Left renal pelvis (tissue), 4 donors: ENCODE results near the gene LAMTOR4. TPM values are rescaled to one million over a fixed set of nuclear protein-coding genes. Genes with fewer than 3 reads are reported as not detected.
A peak's percentile ranks its signal among the peaks of the same experiment; 100 is the strongest.

ENCODE experiments used
- DNase-seq, 4 donors: peaks; one replicate each; pipeline ENCODE4 v3.0.0-alpha.2; 2013; ENCODE audit warnings: low read depth in 4 of 4, low spot score in 3 of 4
- polyA plus RNA-seq, 4 donors: library from polyadenylated mRNA; unstranded; fragments of 120-200 nt; gene quantifications; one replicate each; pipeline ENCODE4 v1.2.1, GENCODE V29; 2013; ENCODE audit not compliant: insufficient read length in 4 of 4

Gene LAMTOR4
- 100 to 1,000 TPM in 1 of 4 donors, 10 to 100 TPM in 3; 79.5 to 129 (median 92.6) TPM for polyA plus RNA-seq

GRCh38 chr7:100148559-100149328 lies at the start of gene LAMTOR4:
Gene LAMTOR4, plus strand, starts transcription at chr7:100148918. Its CDS starts 55 bp downstream, at chr7:100148973.
- DNase-seq: peak; percentile 94 to 98 (median 95)

GRCh38 chr7:100099452-100099851 lies 49.3 kb upstream of the LAMTOR4 start:
- DNase-seq: no peak

GRCh38 chr7:100100420-100101015 lies 48.2 kb upstream of the LAMTOR4 start:
- peak; percentile 92 to 93 (median 92) for DNase-seq

- DNase-seq: peak; percentile 91 to 97 (median 94)
Measured at GRCh38 chr7:100101016-100101862, 47.5 kb upstream of the LAMTOR4 start, which contains the start of the genes AP4M1 and MCM7. Gene AP4M1, plus strand, starts transcription at chr7:100101643. Its CDS starts 72 bp downstream, at chr7:100101715. Gene MCM7, minus strand, starts transcription at chr7:100101397. Its CDS starts 103 bp downstream, at chr7:100101294.

- DNase-seq: no peak
Measured at GRCh38 chr7:100102950-100103840, 45.5 kb upstream of the LAMTOR4 start.

- DNase-seq: no peak
Measured at GRCh38 chr7:100105534-100105933, 43.2 kb upstream of the LAMTOR4 start.

- no peak for DNase-seq
Measured at GRCh38 chr7:100106633-100107032, 42.1 kb upstream of the LAMTOR4 start.

- DNase-seq: no peak
Measured at GRCh38 chr7:100107125-100107737, 41.5 kb upstream of the LAMTOR4 start.

GRCh38 chr7:100107890-100108289 lies 40.8 kb upstream of the LAMTOR4 start:
- DNase-seq: no peak

GRCh38 chr7:100109521-100110163 lies 39.1 kb upstream of the LAMTOR4 start:
- DNase-seq: no peak

- DNase-seq: no peak
Measured at GRCh38 chr7:100111156-100111555, 37.6 kb upstream of the LAMTOR4 start.

- DNase-seq: no peak
Measured at GRCh38 chr7:100111914-100112313, 36.8 kb upstream of the LAMTOR4 start.

GRCh38 chr7:100115026-100115425 lies 33.7 kb upstream of the LAMTOR4 start:
- no peak for DNase-seq

GRCh38 chr7:100118388-100119071 lies 30.2 kb upstream of the LAMTOR4 start:
- no peak for DNase-seq

- DNase-seq: peak; percentile 92 to 93 (median 93)
Measured at GRCh38 chr7:100119072-100119969, 29.4 kb upstream of the LAMTOR4 start, which contains the start of the genes CNPY4 and TAF6. Gene CNPY4, plus strand, starts transcription at chr7:100119634. Its CDS starts 111 bp downstream, at chr7:100119745. Gene TAF6, minus strand, starts transcription at chr7:100119358. Its CDS starts 5,149 bp downstream, at chr7:100114209.

GRCh38 chr7:100119970-100120732 lies 28.6 kb upstream of the LAMTOR4 start:
- no peak for DNase-seq

GRCh38 chr7:100120733-100121036 lies 28.0 kb upstream of the LAMTOR4 start:
- DNase-seq: no peak
